Measurements from ENCODE around the gene MAPK8.
"Not testable (repeated sequence)": the region's sequence is repeated elsewhere in the genome, so short reads cannot be mapped to it uniquely, and the experiment has no call there.

MAPK8 gene

GRCh38 chr10:48389846-48390557, 83.5 kb downstream of the MAPK8 start:
- DNase-seq, result no peak

DNA sequence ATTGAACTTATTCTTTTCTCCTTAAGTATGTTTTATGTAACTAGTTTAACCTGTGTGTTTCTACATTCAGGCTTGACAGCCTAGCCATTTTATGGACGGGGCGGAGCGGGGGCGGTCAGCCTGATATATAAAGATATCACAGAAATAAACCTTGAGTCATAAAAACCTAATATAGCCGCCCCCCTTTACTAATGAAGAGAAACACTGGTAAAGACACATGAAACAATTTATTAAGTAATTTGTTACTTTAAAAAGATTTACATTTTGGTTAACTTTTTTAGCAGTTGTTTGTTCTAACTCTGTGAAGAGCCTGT, 84.0 kb downstream of the MAPK8 start:
- DNase-seq, result no peak

DNA sequence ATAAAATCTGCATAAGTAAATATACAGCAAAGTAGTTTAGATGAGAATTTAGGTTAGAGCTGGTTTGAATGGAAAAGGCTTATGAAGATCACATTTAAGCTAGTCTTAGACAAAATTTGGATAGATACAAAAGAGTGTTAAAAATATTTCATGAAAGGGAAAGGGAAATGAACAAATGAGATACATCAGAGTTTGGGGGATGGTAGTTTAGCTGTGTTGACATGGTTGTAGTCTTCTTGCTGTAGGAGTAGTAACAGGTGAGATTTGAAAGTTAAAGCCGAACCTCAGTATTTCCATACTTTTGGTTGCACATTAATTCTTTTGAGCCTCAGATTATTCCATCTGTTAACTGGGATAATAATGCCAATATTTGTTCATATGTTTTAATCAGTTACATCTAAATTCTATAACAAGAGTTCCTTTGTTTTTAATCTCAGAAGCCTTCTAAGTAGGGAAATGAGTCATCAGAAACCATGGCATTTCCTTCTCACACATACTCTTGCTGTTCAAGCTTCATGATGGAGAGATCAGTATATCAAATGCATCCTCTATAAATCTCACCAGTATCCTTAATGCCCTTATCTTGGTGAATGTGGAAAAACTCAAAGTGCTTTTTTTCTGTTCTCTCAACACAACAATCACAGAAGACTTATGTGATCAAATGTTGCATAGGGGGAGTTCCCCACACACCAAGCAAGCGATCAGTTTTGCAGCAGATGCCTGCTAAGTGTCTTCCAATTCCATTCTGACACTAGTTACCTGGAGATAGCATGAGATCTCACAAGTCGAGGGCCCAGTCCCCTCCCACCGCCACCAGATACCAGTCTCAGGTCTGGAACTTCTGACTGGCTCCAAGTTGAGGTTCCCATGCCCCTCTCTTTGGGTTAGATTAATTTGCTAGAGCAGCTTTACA, 84.7 kb downstream of the MAPK8 start:
- peak; percentile 4 for DNase-seq

GRCh38 chr10:48391994-48392393, 85.5 kb downstream of the MAPK8 start:
- DNase-seq, result no peak

DNA sequence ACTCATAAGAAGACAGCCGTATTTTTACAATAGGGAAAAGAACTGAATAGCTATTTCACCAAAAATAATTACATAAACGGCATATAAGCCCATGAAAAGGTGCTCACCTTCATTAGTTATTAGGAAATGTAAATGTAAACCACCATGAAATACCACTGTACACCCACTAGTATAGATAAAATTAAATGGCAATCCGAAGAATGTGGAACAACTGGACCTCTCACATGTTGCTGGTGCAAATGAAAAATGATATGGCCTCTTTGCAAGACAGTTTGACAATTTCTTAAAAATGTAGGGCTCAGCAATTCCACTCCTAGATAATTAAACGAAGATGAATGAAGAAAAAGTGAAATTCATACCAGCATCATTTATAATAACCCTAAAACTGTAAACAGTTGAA, 91.8 kb downstream of the MAPK8 start:
- DNase-seq, result no peak

GRCh38 chr10:48399056-48399541, 92.6 kb downstream of the MAPK8 start:
- no peak for DNase-seq

DNA sequence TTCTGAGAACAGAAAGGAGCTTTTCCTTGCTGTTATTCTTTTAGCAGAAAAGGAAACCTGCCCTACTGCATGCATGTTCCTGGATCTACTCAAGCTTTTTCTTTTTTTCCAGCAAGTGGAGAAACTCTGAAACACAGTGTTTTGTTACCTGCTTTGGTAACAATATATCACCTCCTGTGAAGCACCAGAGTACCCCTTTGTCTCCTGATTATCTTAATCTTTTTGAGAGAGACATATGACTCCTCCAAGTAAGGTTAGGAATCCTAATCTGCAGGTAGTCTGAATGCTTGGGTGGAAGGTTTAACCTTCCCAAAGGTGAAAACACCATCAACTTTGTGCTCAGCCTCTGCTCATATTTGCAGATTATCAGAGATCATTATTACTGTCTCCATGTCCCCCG, 93.1 kb downstream of the MAPK8 start:
- no peak for DNase-seq

GRCh38 chr10:48400129-48400849, 93.8 kb downstream of the MAPK8 start:
- peak; percentile 35 for DNase-seq

GRCh38 chr10:48400850-48401220, 94.4 kb downstream of the MAPK8 start:
- no peak for DNase-seq

- no peak for DNase-seq
Measured at GRCh38 chr10:48404646-48405045, 98.2 kb downstream of the MAPK8 start.

GRCh38 chr10:48406204-48406603, 99.7 kb downstream of the MAPK8 start:
- DNase-seq, result peak; percentile 79

DNA sequence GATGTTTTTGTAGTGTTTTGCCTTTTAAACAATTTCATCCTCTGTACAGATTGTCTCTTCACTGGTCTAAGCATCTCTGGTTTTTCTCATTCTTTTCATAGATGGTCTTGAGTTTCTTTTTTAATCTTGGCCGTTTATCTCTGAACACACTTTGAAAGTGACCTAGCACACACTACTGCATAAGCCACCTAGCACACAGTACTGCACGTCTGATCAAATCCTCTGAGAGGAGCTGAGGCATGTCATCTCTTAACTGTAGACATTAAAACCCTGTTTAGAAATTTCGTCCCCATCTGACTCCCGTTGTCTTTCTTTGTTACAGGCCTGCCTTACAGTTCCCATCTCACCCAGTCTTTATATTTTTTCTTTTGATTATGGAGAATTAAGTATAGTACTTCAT, 100.2 kb downstream of the MAPK8 start:
- DNase-seq, result no peak

- no peak for DNase-seq
Measured at GRCh38 chr10:48410503-48410902, 104.0 kb downstream of the MAPK8 start.

- DNase-seq, result no peak
Measured at GRCh38 chr10:48411510-48411909, 105.0 kb downstream of the MAPK8 start.

- DNase-seq, result no peak
Measured at GRCh38 chr10:48412081-48412480, 105.6 kb downstream of the MAPK8 start.

DNA sequence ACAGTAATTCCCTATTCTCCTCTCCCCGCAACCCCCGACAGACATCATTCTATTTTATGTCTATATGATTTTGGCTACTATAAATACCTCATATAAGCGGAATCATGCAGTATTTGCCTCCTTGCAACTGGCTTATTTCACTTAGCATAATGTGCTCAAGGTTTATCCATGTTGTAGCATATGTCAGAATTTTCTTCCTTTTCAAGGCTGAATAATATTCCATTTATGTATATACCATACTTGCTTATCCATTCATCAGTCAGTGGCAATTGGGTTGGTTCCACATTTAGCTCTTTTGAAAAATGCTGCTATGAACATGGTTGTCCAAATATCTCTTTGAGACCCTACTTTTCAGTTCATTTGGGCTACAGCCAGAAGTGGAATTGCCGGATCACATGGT, 106.5 kb downstream of the MAPK8 start:
- no peak for DNase-seq

- DNase-seq, result no peak
Measured at GRCh38 chr10:48414160-48414559, 107.7 kb downstream of the MAPK8 start.

GRCh38 chr10:48414778-48415177, 108.3 kb downstream of the MAPK8 start:
- no peak for DNase-seq

DNA sequence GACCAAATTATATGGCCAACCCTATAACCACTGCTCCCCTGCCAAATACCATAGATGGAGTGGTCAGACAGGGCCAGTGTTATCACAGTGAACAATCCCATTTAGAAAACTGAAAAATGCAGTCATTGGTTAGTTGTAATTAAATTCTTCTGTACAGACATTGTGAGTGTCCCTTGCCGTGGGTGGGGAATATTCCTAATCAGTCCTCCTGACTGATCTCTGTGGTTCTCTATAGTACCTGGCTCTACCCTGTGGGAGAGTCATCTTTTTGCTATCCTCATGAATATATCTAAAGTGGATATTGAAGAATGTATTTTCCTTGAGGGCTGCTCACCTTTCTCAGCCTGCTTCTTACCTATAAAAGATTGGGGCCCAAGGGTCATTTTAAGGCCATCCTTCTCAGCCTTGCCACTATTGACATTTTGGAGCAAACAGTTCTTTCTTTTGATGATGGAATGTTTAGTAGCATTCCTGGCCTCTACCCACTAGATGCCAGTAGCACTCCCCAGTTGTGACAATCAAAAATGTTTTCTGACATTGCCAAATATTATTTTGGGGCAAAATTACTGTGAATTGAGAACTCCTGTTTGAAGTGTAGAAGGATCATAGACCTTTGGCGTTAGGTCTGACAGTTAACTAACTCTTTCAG, 110.2 kb downstream of the MAPK8 start:
- DNase-seq, result no peak

DNA sequence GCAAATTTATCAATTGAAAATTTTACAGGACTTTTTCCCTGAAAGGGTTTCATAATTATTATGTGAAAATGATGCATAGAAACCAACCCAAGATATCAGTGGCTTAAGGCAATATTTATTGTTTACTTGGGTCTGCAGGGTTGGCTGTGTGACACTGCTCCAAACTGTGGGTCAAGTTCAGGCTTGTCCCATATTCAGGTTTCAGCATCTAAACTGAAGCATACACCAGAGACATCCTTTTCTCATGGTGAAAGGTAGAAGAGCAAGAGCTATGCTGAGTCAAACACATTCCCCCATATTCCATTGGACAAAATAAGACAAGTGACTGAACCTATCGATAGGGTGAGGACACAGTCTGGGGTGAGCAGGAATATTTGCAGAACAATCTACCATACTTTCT, 110.9 kb downstream of the MAPK8 start:
- no peak for DNase-seq

DNA sequence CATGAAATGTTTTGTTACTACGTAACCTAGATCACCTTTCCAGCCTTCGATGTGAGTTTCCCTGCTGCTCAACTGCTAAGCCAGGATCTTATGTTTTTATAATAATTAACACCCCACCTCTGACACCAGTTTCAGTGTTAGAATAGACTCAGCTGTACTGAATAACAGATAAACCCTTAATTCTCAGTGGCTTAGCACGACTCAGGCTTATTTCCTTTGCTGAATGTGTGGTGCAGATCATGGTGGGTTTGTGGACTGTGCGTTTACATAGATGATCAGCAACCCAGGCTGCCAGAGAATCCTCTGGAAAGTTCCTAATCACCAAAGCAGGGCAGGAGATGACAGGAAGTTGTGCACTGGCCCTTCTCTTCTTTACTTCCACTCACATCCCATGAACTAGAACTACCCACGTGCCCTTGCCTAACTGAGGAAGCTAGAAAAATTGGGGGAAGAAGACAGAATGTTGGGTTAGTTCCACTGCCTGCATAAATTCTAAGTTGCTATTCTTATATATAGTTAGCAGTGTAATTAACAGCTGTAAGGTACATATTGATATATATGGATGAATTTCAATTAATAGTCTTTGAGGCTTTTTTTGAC, 111.8 kb downstream of the MAPK8 start:
- DNase-seq, result no peak

GRCh38 chr10:48419714-48420113, 113.2 kb downstream of the MAPK8 start:
- DNase-seq, result no peak

GRCh38 chr10:48421862-48422261, 115.4 kb downstream of the MAPK8 start:
- DNase-seq, result not testable (repeated sequence)
